Smooth muscle cell of the umbilical artery (primary cell): ENCODE results near the gene UPK3B. TPM values are rescaled to one million over a fixed set of nuclear protein-coding genes. Genes with fewer than 3 reads are reported as not detected.

Source experiments
- total RNA-seq: library from RNA; depleted of rRNA; stranded (reverse); fragments of >200 nt; gene quantifications from 2 replicates; pipeline ENCODE4 v1.2.3, GENCODE V29; 2014

The UPK3B gene
- total RNA-seq: under 0.01 TPM in 1 of 2 replicates, not detected in the other

DNA sequence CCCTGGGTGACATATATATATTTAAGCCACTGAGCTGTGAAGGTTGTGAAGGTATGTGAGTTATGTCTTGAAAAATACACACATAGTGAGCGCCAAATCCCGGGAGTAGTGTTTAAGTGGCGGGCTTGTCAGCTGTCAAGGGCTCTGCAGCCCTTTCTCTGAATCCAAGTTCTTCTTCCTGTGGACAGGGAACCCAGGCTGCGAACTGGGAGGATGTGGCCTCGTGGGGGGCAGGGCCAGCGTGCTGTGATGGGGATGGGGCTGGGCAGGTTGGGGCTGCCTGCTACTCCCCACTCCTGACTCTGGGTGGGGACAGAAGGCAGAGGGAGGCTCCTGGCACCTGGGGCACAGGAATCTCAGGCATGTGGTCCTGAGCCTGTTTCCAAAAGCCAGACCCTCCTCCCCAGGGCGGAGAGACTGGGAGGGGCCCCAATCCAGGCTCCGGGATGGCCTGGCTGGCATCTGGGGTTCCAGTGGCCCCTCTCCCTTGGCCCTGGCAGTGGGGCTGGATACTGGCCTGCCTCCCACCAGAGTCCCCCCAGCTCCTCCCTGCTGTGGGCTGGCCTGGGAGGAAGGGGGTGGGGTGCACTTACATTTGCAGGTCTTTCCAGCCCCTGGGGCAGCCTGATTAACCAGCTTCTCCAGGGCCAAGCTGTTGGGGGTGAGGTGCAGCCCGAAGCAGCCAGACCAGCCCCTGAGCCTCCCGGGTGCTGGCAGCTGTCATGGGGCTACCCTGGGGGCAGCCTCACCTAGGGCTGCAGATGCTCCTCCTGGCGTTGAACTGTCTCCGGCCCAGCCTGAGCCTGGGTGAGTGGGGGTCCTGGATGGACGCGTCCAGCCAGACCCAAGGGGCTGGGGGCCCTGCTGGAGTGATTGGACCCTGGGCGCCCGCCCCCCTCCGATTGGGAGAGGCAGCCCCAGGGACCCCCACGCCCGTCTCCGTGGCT lies at the start of gene UPK3B:
Gene UPK3B, plus strand, starts transcription at position 622 of the 947 bp plus-strand sequence. Its CDS starts 101 bp downstream, at position 723.

DNA sequence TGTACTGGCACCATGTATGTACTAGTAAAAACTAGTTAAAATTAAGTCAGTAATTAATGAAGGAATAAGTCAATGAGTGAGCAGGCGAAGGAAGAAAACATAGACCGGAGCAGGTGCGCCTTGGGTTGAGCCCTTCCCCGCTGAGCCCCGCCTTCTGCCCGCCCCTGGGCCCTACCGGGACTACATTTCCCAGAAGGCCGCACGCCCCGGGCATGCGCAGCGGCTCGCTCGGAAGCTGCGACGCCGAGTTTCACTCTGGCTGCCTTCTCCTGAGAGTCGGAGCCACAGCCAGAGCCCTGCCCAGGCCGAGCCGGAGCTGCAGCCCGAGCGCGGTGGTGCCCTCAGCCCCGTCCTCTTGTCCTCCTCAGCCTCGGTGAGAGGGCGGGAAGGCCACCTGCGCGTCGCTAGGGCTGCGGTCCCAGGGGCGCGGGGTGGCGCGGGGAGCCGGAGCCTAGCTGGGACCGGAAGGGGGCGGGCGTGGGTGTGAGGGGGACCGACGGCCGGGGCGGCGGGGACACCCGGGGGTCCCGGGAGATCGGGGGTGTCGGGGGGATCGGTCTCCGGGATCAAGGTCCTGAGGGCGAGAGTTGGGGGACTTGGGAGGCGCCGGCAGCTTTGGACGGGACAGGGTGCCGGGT lies 48.8 kb upstream of the UPK3B start, which contains the start of gene DTX2:
Gene DTX2, plus strand, starts transcription at position 246 of the 638 bp plus-strand sequence. CDS start 18,801 bp downstream, outside the sequence.

DNA sequence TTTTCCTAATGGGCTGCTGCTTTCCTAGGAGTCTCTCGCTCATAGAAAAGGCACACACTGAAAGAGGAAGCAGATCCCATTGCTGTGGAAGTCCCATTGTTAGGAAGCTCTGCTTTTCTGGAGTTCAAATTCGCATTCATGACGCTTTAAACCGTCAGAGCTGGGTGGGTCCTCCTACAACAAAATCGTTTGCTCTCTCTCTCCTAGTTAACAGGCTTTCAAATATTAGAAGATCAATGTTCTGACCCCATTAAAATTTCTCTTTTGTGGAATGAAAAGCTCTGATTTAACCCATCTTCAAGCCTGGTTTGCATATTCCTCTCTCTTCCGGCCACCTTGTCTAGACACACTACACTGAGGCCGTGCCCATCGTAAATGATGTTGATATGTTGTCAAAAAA lies 32.8 kb downstream of the UPK3B start, which contains the start of gene SPDYE16:
Gene SPDYE16, minus strand, starts transcription at position 101 of the 400 bp plus-strand sequence. CDS start 1,838 bp downstream, outside the sequence.

Other genes starting within 250 kb of the UPK3B start
- 42.8 and 52.2 TPM in 2 replicates for gene HSPB1, start 207.9 kb upstream of the UPK3B start, total RNA-seq
- gene YWHAG, start 151.6 kb upstream of the UPK3B start, total RNA-seq: 89.7 and 169 TPM in 2 replicates
- gene SSC4D, start 100.9 kb upstream of the UPK3B start, total RNA-seq: 0.59 and 0.65 TPM in 2 replicates
- 0.89 and 1.8 TPM in 2 replicates for gene ZP3, start 85.6 kb upstream of the UPK3B start, total RNA-seq
- 5.0 and 8.0 TPM in 2 replicates for gene DTX2, start 48.8 kb upstream of the UPK3B start, total RNA-seq
- 0.05 TPM in 1 of 2 replicates, not detected in the other for gene SPDYE16, start 32.7 kb downstream of the UPK3B start, total RNA-seq
- gene POMZP3, start 116.7 kb downstream of the UPK3B start, total RNA-seq: 0.88 and 4.8 TPM in 2 replicates